ENCODE data around the gene LRRC27. TPM values are rescaled to one million over a fixed set of nuclear protein-coding genes. Genes with fewer than 3 reads are reported as not detected.

The LRRC27 gene
- total RNA-seq, 4 donors from 2014 or later = 5.9 to 69.5 (median 8.3) TPM; not detected in 1

GRCh38 chr10:132373241-132373955 is 41.4 kb downstream of the LRRC27 start:
- in situ Hi-C loops (cut with MboI; ENCODE audit: low pct_ligation_motif_present in 1 of 4, low pct_unique_long_range_greater_than_20kb in 1 of 4, low sequenced_read_pairs in 3 of 4) (no loop called here), intact Hi-C loops (cut with DNase I; ENCODE audit: low total_unique reads) (no loop called here)
- TF ChIP-seq EP300 (IDR thresholded peaks at IDR 0.05; ENCODE audit: low read depth) (no peak), CTCF (IDR thresholded peaks at IDR 0.05) (no peak), POLR2AphosphoS5 (IDR thresholded peaks at IDR 0.05) (no peak), POLR2A (IDR thresholded peaks at IDR 0.05) (no peak)
- H3K27ac ChIP-seq = no peak overlapping the region
- DNase-seq = no peak
- no peaks in the 10 kb centered on the region for H3K4me1 ChIP-seq
- no peaks in the 10 kb centered on the region for H3K36me3 ChIP-seq
- H3K27me3 ChIP-seq = no peaks in the 10 kb centered on the region
- H3K9me3 ChIP-seq = no peaks in the 10 kb centered on the region
- WGBS, 2 donors (ENCODE audit: low coverage in 1 of 2) = 70 to 75% methylated on average over 11 to 23 of the region's 25 CpGs
- no peak overlapping the region for H3K4me3 ChIP-seq

- H3K36me3 ChIP-seq = no peaks in the 10 kb centered on the region
- no peak overlapping the region for H3K4me3 ChIP-seq
- no peak overlapping the region for H3K27ac ChIP-seq
- no peak for TF ChIP-seq POLR2A (IDR thresholded peaks at IDR 0.05)
- TF ChIP-seq CTCF (IDR thresholded peaks at IDR 0.05) = no peak
- no peak for TF ChIP-seq EP300 (IDR thresholded peaks at IDR 0.05; ENCODE audit: low read depth)
- TF ChIP-seq POLR2AphosphoS5 (IDR thresholded peaks at IDR 0.05) = no peak
- 87% methylated on average over 8 of the region's 8 CpGs; no CpG with 5 or more reads in 1 of the 2 donors for WGBS, 2 donors (ENCODE audit: low coverage in 1 of 2)
- intact Hi-C loops (cut with DNase I; ENCODE audit: low total_unique reads) (no loop called here), in situ Hi-C loops (cut with MboI; ENCODE audit: low pct_ligation_motif_present in 1 of 4, low pct_unique_long_range_greater_than_20kb in 1 of 4, low sequenced_read_pairs in 3 of 4) (no loop called here)
- no peaks in the 10 kb centered on the region for H3K4me1 ChIP-seq
- H3K27me3 ChIP-seq = no peaks in the 10 kb centered on the region
- no peaks in the 10 kb centered on the region for H3K9me3 ChIP-seq
- no peak for DNase-seq
Observed at GRCh38 chr10:132374176-132374575, 42.2 kb downstream of the LRRC27 start.

DNA sequence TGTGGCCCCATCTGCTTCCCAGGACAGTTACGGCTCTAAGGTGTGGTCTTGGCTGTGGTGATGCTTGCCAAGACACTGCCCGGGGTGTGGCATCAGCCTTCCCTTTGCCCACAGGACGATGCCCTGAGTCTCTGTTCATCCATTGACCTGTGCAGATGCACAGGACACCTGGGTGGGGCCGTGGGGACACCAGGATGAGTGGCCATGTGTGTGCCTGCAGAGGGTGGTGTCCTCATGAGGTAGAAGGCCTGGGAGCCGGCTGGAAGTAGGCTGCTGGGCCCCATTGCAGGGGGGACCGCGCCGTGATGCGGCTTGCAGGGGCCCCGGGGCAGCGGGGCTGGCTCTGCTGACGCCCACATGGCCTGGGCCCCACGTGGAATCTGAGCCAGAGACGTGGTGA is 42.6 kb downstream of the LRRC27 start:
- no peak overlapping the region for H3K27ac ChIP-seq
- WGBS, 2 donors (ENCODE audit: low coverage in 1 of 2) = 74% methylated on average over 13 of the region's 14 CpGs; no CpG with 5 or more reads in 1 of the 2 donors
- no peaks in the 10 kb centered on the region for H3K36me3 ChIP-seq
- H3K4me3 ChIP-seq = no peak overlapping the region
- no peaks in the 10 kb centered on the region for H3K9me3 ChIP-seq
- intact Hi-C loops (cut with DNase I; ENCODE audit: low total_unique reads) = no loop called here
- no peaks in the 10 kb centered on the region for H3K27me3 ChIP-seq
- in situ Hi-C loops (cut with MboI; ENCODE audit: low pct_ligation_motif_present in 1 of 4, low pct_unique_long_range_greater_than_20kb in 1 of 4, low sequenced_read_pairs in 3 of 4) = loop anchor here in 2 of 4 donors (25.0 kb wide), 2 partner anchors 163 to 263 kb away; partner anchors contain the start of gene INPP5A (in 2 of the 2)
- TF ChIP-seq POLR2A (IDR thresholded peaks at IDR 0.05) = no peak
- TF ChIP-seq EP300 (IDR thresholded peaks at IDR 0.05; ENCODE audit: low read depth) = no peak
- TF ChIP-seq CTCF (IDR thresholded peaks at IDR 0.05) = no peak
- TF ChIP-seq POLR2AphosphoS5 (IDR thresholded peaks at IDR 0.05) = no peak
- DNase-seq = no peak
- H3K4me1 ChIP-seq = no peaks in the 10 kb centered on the region

- in situ Hi-C loops (cut with MboI; ENCODE audit: low pct_ligation_motif_present in 1 of 4, low pct_unique_long_range_greater_than_20kb in 1 of 4, low sequenced_read_pairs in 3 of 4) (loop anchor here in 2 of 4 donors (25.0 kb wide), 2 partner anchors 162 to 262 kb away; partner anchors contain the start of gene INPP5A (in 2 of the 2)), intact Hi-C loops (cut with DNase I; ENCODE audit: low total_unique reads) (no loop called here)
- no peaks in the 10 kb centered on the region for H3K27me3 ChIP-seq
- no peaks in the 10 kb centered on the region for H3K36me3 ChIP-seq
- TF ChIP-seq POLR2A (IDR thresholded peaks at IDR 0.05) (no peak), CTCF (IDR thresholded peaks at IDR 0.05) (no peak), EP300 (IDR thresholded peaks at IDR 0.05; ENCODE audit: low read depth) (no peak), POLR2AphosphoS5 (IDR thresholded peaks at IDR 0.05) (no peak)
- no peak overlapping the region for H3K27ac ChIP-seq
- H3K4me3 ChIP-seq = no peak overlapping the region
- DNase-seq = peak; percentile 5
- H3K4me1 ChIP-seq = no peaks in the 10 kb centered on the region
- 86 to 87% methylated on average over 9 to 26 of the region's 26 CpGs for WGBS, 2 donors (ENCODE audit: low coverage in 1 of 2)
- H3K9me3 ChIP-seq = no peaks in the 10 kb centered on the region
Observed at GRCh38 chr10:132375116-132375794, 43.3 kb downstream of the LRRC27 start.

Measured in transverse colon (tissue), 4 donors.